ENCODE measurements around the gene THPO.

DNA sequence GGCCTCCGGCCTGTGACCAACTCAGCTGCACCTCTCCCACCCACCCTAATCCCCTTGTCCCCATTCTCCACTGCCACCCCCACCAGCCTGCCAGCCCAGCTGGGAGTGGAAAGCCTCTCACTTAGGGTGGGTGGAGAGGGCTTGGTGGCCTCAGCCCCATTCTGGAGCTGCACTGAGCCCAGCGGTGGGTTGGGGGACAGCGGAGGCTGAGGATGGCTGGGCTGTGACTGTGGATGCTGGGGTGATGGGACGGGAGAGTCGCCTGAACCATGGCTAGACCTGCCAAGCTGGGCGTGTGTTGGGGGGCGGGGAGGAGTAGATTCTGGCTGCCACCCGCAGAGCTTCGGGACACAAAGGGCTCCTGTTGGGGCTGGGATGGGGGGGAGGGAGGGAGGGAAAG, 18.4 kb downstream of the THPO start:
- no peak for TF ChIP-seq ZC3H10 (CRISPR knock-in tag; IDR thresholded peaks at IDR 0.05)
- TF ChIP-seq GLIS3 (CRISPR knock-in tag; IDR thresholded peaks at IDR 0.05), result no peak
- TF ChIP-seq ARNTL (CRISPR knock-in tag; IDR thresholded peaks at IDR 0.05; ENCODE audit: borderline replicate concordance, low read depth), result no peak
- TF ChIP-seq, protein P1, sequence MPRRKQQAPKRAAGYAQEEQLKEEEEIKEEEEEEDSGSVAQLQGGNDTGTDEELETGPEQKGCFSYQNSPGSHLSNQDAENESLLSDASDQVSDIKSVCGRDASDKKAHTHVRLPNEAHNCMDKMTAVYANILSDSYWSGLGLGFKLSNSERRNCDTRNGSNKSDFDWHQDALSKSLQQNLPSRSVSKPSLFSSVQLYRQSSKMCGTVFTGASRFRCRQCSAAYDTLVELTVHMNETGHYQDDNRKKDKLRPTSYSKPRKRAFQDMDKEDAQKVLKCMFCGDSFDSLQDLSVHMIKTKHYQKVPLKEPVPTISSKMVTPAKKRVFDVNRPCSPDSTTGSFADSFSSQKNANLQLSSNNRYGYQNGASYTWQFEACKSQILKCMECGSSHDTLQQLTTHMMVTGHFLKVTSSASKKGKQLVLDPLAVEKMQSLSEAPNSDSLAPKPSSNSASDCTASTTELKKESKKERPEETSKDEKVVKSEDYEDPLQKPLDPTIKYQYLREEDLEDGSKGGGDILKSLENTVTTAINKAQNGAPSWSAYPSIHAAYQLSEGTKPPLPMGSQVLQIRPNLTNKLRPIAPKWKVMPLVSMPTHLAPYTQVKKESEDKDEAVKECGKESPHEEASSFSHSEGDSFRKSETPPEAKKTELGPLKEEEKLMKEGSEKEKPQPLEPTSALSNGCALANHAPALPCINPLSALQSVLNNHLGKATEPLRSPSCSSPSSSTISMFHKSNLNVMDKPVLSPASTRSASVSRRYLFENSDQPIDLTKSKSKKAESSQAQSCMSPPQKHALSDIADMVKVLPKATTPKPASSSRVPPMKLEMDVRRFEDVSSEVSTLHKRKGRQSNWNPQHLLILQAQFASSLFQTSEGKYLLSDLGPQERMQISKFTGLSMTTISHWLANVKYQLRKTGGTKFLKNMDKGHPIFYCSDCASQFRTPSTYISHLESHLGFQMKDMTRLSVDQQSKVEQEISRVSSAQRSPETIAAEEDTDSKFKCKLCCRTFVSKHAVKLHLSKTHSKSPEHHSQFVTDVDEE (CRISPR knock-in tag; IDR thresholded peaks at IDR 0.05), result no peak
- no peak for TF ChIP-seq ZFP3 (CRISPR knock-in tag; IDR thresholded peaks at IDR 0.05)

All from SK-N-SH treated with all-trans-retinoic acid at 6 μM for 48 hours (cell line).